ENCODE data around the gene SYVN1. TPM values are rescaled to one million over a fixed set of nuclear protein-coding genes. Genes with fewer than 3 reads are reported as not detected.

The SYVN1 gene
- total RNA-seq, 2 donors from 2014 or later, result 30.4 to 39.5 TPM

DNA sequence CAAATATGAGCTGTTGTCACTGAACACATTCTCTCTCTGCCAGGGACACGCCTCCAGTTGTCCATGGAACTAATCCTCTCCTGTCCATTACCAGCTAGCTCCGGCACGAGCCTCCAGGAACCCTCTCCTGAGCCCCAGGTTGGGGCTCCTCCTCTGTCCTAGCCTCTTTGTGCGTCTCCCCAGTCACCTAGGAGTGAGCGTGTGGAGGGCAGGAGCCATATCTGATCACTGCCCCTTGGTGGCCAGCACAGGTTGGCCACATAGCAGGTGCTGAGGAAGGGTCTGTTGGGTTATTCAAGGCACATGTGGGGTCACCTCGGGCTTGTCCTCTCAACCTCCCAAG is 2.5 kb downstream of the SYVN1 start:
- no peaks in the 10 kb centered on the region for H3K27me3 ChIP-seq (ENCODE audit: control insufficient read depth, insufficient read depth, low read length, poor library complexity, severe bottlenecking)
- Mint-ChIP-seq H3K9me3 (no peaks in the 10 kb centered on the region), H3K36me3 (ENCODE audit: low read depth) (peaks cover 33% of the 10 kb centered on the region), H3K4me3 (no peak overlapping the region), H3K27me3 (ENCODE audit: insufficient read depth) (no peaks in the 10 kb centered on the region), H3K27ac (no peak overlapping the region), H3K4me1 (peaks cover 19% of the 10 kb centered on the region)
- peaks cover 52% of the 10 kb centered on the region for H3K36me3 ChIP-seq (ENCODE audit: control insufficient read depth, insufficient read depth, low read length)
- no peak overlapping the region for H3K4me3 ChIP-seq (ENCODE audit: low read length)
- 85 to 92% methylated on average over 5 to 6 of the region's 6 CpGs for WGBS, 2 experiments (ENCODE audit: insufficient coverage in 1 of 2, insufficient read length in 1 of 2)
- TF ChIP-seq, protein P1, sequence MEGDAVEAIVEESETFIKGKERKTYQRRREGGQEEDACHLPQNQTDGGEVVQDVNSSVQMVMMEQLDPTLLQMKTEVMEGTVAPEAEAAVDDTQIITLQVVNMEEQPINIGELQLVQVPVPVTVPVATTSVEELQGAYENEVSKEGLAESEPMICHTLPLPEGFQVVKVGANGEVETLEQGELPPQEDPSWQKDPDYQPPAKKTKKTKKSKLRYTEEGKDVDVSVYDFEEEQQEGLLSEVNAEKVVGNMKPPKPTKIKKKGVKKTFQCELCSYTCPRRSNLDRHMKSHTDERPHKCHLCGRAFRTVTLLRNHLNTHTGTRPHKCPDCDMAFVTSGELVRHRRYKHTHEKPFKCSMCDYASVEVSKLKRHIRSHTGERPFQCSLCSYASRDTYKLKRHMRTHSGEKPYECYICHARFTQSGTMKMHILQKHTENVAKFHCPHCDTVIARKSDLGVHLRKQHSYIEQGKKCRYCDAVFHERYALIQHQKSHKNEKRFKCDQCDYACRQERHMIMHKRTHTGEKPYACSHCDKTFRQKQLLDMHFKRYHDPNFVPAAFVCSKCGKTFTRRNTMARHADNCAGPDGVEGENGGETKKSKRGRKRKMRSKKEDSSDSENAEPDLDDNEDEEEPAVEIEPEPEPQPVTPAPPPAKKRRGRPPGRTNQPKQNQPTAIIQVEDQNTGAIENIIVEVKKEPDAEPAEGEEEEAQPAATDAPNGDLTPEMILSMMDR (conservative IDR thresholded peaks at IDR 0.05), result no peak
- DNase-seq, result no peak
- H3K4me1 ChIP-seq (ENCODE audit: control insufficient read depth, insufficient read depth, low read length), result no peaks in the 10 kb centered on the region
- H3K9me3 ChIP-seq (ENCODE audit: control insufficient read depth, low read length), result no peaks in the 10 kb centered on the region
- H3K27ac ChIP-seq (ENCODE audit: low read depth, low read length), result no peak overlapping the region
- no peak overlapping the region for H3K9ac ChIP-seq (ENCODE audit: extremely low read depth, low read length, poor library complexity, severe bottlenecking)

DNA sequence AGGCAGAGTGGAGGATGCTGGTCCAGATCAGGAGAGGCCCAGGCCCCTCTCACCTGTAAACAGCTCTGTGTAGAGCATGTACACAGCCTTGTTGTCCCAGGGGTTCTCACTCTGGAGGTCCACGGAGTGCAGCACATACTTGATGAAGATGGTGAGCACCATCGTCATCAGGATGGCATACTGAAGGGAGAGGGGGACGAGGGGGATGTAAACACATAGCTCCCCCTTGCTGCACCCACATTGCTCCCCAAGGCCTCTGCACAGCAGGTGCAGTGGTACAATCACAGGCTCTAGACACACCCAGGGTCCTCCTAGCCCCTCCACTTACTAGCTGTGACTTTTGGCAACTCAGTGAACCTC is 2.9 kb downstream of the SYVN1 start:
- no peaks in the 10 kb centered on the region for H3K9me3 ChIP-seq (ENCODE audit: control insufficient read depth, low read length)
- H3K4me1 Mint-ChIP-seq, result peaks cover 17% of the 10 kb centered on the region
- no peak for DNase-seq
- H3K4me1 ChIP-seq (ENCODE audit: control insufficient read depth, insufficient read depth, low read length), result no peaks in the 10 kb centered on the region
- no peaks in the 10 kb centered on the region for H3K27me3 ChIP-seq (ENCODE audit: control insufficient read depth, insufficient read depth, low read length, poor library complexity, severe bottlenecking)
- H3K4me3 Mint-ChIP-seq, result no peak overlapping the region
- WGBS, 2 experiments (ENCODE audit: insufficient coverage in 1 of 2, insufficient read length in 1 of 2), result 93% methylated on average over 3 of the region's 3 CpGs; no CpG with 5 or more reads in 1 of the 2 experiments
- no peak overlapping the region for H3K27ac Mint-ChIP-seq
- peaks cover 57% of the 10 kb centered on the region for H3K36me3 ChIP-seq (ENCODE audit: control insufficient read depth, insufficient read depth, low read length)
- no peaks in the 10 kb centered on the region for H3K9me3 Mint-ChIP-seq
- H3K4me3 ChIP-seq (ENCODE audit: low read length), result no peak overlapping the region
- no peaks in the 10 kb centered on the region for H3K27me3 Mint-ChIP-seq (ENCODE audit: insufficient read depth)
- TF ChIP-seq, protein P1 (conservative IDR thresholded peaks at IDR 0.05), result no peak
- H3K27ac ChIP-seq (ENCODE audit: low read depth, low read length), result no peak overlapping the region
- H3K9ac ChIP-seq (ENCODE audit: extremely low read depth, low read length, poor library complexity, severe bottlenecking), result no peak overlapping the region
- H3K36me3 Mint-ChIP-seq (ENCODE audit: low read depth), result peaks cover 38% of the 10 kb centered on the region

DNA sequence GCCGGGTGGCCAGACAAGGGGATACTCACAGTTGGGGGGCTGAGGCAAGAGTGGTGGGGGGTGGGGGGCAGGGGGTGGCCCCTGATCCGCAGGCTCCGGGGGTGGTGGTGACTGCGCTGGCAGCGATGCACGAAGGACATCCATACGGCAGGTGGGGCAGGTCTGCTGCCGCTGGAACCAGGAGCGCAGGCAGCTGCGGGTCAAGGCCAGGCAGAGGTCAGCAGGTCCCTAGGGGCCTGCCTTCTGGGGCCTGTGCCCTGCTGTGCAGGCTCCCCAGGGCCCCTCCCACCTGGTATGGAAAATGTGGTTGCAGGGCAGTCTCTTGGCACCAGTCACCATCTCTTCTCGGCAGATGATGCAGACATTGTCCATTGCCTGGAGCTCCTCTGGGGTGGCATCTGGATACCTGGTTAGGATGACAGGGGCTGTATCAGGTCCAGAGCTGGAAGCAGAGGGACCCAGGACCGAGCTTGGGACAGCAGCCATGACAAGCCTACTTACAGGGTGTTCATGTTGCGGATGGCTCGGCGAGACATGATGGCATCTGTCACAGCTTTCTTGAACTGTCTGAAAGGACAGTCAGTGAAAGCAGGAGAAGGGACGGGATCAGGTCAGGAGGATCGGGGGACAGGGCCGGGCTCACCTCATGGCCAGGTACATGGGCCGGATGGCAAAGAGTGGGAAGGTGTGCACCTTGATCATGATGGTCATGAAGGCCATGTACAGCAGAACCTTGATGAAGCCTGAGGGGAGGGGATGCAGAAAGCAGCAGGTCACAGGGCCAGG is 3.5 kb downstream of the SYVN1 start:
- TF ChIP-seq, protein P1 (conservative IDR thresholded peaks at IDR 0.05), result no peak
- WGBS, 2 experiments (ENCODE audit: insufficient coverage in 1 of 2, insufficient read length in 1 of 2), result 92 to 95% methylated on average over 10 to 19 of the region's 19 CpGs
- Mint-ChIP-seq H3K27me3 (ENCODE audit: insufficient read depth) (no peaks in the 10 kb centered on the region), H3K4me1 (peaks cover 12% of the 10 kb centered on the region), H3K9me3 (no peaks in the 10 kb centered on the region), H3K4me3 (no peak overlapping the region), H3K36me3 (ENCODE audit: low read depth) (peaks cover 42% of the 10 kb centered on the region), H3K27ac (no peak overlapping the region)
- H3K4me1 ChIP-seq (ENCODE audit: control insufficient read depth, insufficient read depth, low read length), result no peaks in the 10 kb centered on the region
- no peaks in the 10 kb centered on the region for H3K27me3 ChIP-seq (ENCODE audit: control insufficient read depth, insufficient read depth, low read length, poor library complexity, severe bottlenecking)
- H3K9ac ChIP-seq (ENCODE audit: extremely low read depth, low read length, poor library complexity, severe bottlenecking), result no peak overlapping the region
- no peak for DNase-seq
- H3K9me3 ChIP-seq (ENCODE audit: control insufficient read depth, low read length), result no peaks in the 10 kb centered on the region
- no peak overlapping the region for H3K4me3 ChIP-seq (ENCODE audit: low read length)
- H3K36me3 ChIP-seq (ENCODE audit: control insufficient read depth, insufficient read depth, low read length), result peaks cover 62% of the 10 kb centered on the region
- no peak overlapping the region for H3K27ac ChIP-seq (ENCODE audit: low read depth, low read length)
